SK-N-MC (cell line): ENCODE data around the gene LRP5.

Experiments used
- EZH2 ChIP-seq: fragments of 200-600 bp; sonication (generic); IDR thresholded peaks from one replicate; pipeline ENCODE4 v1.6.1; 2017; ENCODE audit warnings: antibody characterized with exemption
- FOXP2 ChIP-seq: optimal IDR thresholded peaks from 2 replicates; pipeline ENCODE3; 2011; ENCODE audit warnings: mild to moderate bottlenecking, moderate library complexity; ENCODE audit not compliant: insufficient read depth; ENCODE audit errors: extremely low read length, control extremely low read depth
- POLR2AphosphoS5 ChIP-seq: IDR thresholded peaks from 2 replicates; pipeline ENCODE4 v1.6.1; 2012; ENCODE audit warnings: mild to moderate bottlenecking, low read depth, low read length, borderline replicate concordance

GRCh38 chr11:68293708-68294107, 18.7 kb upstream of the LRP5 start:
- no peak for TF ChIP-seq EZH2
- no peak for TF ChIP-seq POLR2AphosphoS5
- no peak for TF ChIP-seq FOXP2
